RWPE2 (cell line): Measurements from ENCODE around the gene TOM1L2.

ENCODE experiments used
- ATAC-seq: fragments of 200-7000 bp; cut with Tn5 transposase; 3 replicates; pipeline ENCODE4 v1.9.1; 2021; ENCODE audit warnings: low read depth
- DNase-seq: peaks from one replicate; pipeline ENCODE4 v3.0.0-alpha.2; 2020; ENCODE audit warnings: low spot score
- H3K27ac ChIP-seq: fragments of 450-650 bp; 2 replicates; pipeline ENCODE4 v1.5.1; 2017; ENCODE audit warnings: mild to moderate bottlenecking; ENCODE audit not compliant: poor library complexity, severe bottlenecking
- H3K27me3 ChIP-seq: fragments of 250-450 bp; sonication (Bioruptor Pico); 2 replicates; pipeline ENCODE4 v1.5.1; 2021; ENCODE audit warnings: mild to moderate bottlenecking, moderate library complexity; ENCODE audit not compliant: insufficient read depth, poor library complexity, severe bottlenecking
- H3K36me3 ChIP-seq: fragments of 250-450 bp; sonication (Bioruptor Pico); 2 replicates; pipeline ENCODE4 v1.5.1; 2020; ENCODE audit warnings: low read depth, mild to moderate bottlenecking, moderate library complexity
- H3K4me1 ChIP-seq: fragments of 250-450 bp; sonication (Bioruptor Pico); 2 replicates; pipeline ENCODE4 v1.5.1; 2021; ENCODE audit warnings: mild to moderate bottlenecking, moderate library complexity; ENCODE audit not compliant: insufficient read depth, poor library complexity, severe bottlenecking
- H3K4me3 ChIP-seq: fragments of 250-450 bp; sonication (Bioruptor Pico); 2 replicates; pipeline ENCODE4 v1.5.1; 2021; ENCODE audit warnings: mild to moderate bottlenecking, moderate library complexity; ENCODE audit not compliant: severe bottlenecking
- H3K9me3 ChIP-seq: fragments of 250-450 bp; sonication (Bioruptor Pico); 2 replicates; pipeline ENCODE4 v1.5.1; 2021; ENCODE audit warnings: mild to moderate bottlenecking, moderate library complexity; ENCODE audit not compliant: severe bottlenecking
- TF ChIP-seq, protein P1 (sequence below): fragments of 450-650 bp; IDR thresholded peaks from one replicate; pipeline ENCODE4 v1.5.1; 2017; ENCODE audit warnings: mild to moderate bottlenecking, moderate library complexity; ENCODE audit not compliant: poor library complexity, severe bottlenecking

TOM1L2 gene

DNA sequence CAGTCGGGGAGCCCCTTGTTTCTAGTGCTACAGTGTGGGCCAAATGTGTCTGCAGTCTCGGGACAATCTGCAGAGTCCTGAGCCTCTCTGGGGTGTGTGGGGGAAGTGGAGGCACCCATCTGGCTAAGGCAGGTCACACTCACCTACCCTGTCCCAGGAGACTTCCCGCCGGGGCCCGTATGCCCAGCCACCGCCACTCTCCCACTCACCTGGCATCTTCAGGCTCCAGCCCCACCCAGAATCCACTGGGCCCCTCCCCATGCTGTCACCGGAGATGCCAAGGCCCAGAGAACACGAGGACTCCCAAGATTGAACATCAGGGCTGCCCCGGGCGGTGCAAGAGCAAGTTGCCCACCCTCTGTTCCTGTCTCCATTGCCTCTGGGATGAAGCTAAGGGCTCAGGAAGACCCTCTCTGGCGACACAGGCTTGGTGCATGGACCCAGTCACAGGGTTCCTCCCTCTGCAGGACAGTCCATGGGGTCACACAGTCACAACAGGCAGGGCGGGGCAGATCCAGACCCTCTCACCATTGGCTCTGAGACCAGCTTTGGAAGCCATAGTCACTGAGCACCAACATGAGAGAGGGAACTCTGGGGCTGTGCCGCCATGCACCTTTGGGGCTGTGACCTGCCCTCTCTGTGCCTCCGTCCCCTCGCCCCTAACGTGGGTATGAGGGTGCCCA lies 173.5 kb downstream of the TOM1L2 start:
- DNase-seq (no peak), ATAC-seq (no peak)
- no peaks in the 10 kb centered on the region for H3K27me3 ChIP-seq
- no peak overlapping the region for H3K27ac ChIP-seq
- TF ChIP-seq, protein P1, sequence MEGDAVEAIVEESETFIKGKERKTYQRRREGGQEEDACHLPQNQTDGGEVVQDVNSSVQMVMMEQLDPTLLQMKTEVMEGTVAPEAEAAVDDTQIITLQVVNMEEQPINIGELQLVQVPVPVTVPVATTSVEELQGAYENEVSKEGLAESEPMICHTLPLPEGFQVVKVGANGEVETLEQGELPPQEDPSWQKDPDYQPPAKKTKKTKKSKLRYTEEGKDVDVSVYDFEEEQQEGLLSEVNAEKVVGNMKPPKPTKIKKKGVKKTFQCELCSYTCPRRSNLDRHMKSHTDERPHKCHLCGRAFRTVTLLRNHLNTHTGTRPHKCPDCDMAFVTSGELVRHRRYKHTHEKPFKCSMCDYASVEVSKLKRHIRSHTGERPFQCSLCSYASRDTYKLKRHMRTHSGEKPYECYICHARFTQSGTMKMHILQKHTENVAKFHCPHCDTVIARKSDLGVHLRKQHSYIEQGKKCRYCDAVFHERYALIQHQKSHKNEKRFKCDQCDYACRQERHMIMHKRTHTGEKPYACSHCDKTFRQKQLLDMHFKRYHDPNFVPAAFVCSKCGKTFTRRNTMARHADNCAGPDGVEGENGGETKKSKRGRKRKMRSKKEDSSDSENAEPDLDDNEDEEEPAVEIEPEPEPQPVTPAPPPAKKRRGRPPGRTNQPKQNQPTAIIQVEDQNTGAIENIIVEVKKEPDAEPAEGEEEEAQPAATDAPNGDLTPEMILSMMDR: no peak
- H3K36me3 ChIP-seq: peaks cover 66% of the 10 kb centered on the region
- no peaks in the 10 kb centered on the region for H3K4me1 ChIP-seq
- no peaks in the 10 kb centered on the region for H3K9me3 ChIP-seq
- no peak overlapping the region for H3K4me3 ChIP-seq

DNA sequence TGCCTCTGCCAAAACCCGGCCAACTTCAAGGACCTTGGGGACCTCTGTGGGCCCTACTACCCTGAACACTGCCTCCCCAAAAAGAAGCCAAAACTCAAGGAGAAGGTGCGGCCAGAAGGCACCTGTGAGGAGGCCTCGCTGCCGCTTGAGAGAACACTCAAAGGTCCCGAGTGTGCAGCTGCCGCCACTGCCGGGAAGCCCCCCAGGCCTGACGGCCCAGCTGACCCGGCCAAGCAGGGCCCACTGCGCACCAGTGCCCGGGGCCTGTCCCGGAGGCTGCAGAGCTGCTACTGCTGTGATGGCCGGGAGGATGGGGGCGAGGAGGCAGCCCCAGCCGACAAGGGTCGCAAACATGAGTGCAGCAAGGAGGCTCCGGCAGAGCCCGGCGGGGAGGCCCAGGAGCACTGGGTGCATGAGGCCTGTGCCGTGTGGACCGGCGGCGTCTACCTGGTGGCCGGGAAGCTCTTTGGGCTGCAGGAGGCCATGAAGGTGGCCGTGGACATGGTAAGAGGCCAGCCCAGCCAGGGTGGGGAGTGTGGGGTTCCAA lies 174.1 kb downstream of the TOM1L2 start:
- Histone ChIP-seq H3K9me3 (no peaks in the 10 kb centered on the region), H3K36me3 (peaks cover 68% of the 10 kb centered on the region), H3K4me3 (no peak overlapping the region), H3K27ac (no peak overlapping the region), H3K27me3 (no peaks in the 10 kb centered on the region), H3K4me1 (no peaks in the 10 kb centered on the region)
- ATAC-seq (no peak), DNase-seq (no peak)
- TF ChIP-seq, protein P1: no peak

DNA sequence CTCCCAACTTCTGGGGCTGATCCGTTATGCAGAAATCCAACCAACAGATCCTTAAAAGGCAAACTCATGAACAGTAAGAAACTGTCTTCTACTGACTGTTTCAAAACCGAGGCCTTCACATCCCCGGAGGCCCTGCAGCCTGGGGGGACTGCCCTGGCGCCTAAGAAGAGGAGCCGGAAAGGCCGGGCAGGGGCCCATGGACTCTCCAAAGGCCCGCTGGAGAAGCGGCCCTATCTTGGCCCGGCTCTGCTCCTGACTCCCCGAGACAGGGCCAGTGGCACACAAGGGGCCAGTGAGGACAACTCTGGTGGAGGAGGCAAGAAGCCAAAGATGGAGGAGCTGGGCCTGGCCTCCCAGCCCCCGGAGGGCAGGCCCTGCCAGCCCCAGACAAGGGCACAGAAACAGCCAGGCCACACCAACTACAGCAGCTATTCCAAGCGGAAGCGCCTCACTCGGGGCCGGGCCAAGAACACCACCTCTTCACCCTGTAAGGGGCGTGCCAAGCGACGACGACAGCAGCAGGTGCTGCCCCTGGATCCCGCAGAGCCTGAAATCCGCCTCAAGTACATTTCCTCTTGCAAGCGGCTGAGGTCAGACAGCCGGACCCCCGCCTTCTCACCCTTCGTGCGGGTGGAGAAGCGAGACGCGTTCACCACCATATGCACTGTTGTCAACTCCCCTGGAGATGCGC lies 174.9 kb downstream of the TOM1L2 start:
- TF ChIP-seq, protein P1: no peak
- no peak for DNase-seq
- Histone ChIP-seq H3K4me3 (no peak overlapping the region), H3K9me3 (no peaks in the 10 kb centered on the region), H3K27me3 (no peaks in the 10 kb centered on the region), H3K36me3 (peaks cover 66% of the 10 kb centered on the region), H3K27ac (no peak overlapping the region), H3K4me1 (no peaks in the 10 kb centered on the region)
- ATAC-seq: no peak

GRCh38 chr17:17796787-17797061 lies 175.5 kb downstream of the TOM1L2 start:
- DNase-seq: no peak
- H3K9me3 ChIP-seq: no peaks in the 10 kb centered on the region
- no peak overlapping the region for H3K27ac ChIP-seq
- no peaks in the 10 kb centered on the region for H3K27me3 ChIP-seq
- no peak for ATAC-seq
- TF ChIP-seq, protein P1: no peak
- peaks cover 60% of the 10 kb centered on the region for H3K36me3 ChIP-seq
- H3K4me3 ChIP-seq: no peak overlapping the region
- H3K4me1 ChIP-seq: no peaks in the 10 kb centered on the region
